ENCODE data around the gene MED14.
"Not testable (repeated sequence)": the region's sequence is repeated elsewhere in the genome, so short reads cannot be mapped to it uniquely, and the experiment has no call there.

MED14 gene

DNA sequence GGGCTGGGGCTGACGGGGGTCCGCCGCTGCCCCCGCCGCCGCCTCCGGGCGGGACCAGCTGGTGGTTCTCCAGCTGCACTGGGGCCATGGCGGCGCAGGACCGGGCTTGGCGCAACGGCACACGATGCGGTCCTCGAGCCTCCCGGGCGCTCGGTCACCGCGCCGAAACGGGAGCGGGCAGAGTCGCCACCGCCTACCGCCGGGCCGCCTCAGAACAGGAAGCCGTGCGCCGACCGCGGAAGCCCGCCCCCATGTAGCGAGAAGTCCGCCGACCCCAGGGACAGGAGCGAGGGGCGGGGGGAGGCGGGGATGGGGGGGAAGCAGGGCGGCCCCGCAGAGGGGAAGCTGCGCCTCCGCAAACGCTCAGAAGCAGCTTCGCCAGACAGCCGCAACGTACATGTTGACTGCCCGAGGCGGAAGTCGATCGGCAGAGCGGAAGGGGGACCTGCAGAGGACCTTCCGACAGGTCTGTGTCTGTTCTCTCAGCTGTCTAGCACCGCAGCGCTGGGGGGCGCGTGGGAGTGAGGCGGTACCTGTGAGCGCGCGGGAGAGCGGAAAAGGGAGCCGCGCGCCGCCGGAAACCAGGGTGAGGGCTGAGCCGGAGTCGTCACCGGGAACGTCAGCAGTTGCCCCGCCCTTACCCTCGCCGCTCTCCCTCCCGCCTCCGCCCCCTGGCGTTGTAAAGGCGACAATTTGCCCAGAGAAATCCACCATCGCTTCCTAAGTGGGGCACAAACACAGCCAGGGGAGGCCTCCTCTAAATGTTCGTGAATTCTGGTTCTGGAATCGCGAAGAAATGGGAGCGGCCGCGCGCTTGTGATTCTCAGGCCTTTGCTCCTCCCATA is at the start of gene MED14:
TSS of gene MED14 (minus strand) at position 218 of the 845 bp plus-strand sequence. CDS start at position 88, 130 bp downstream.
- H3K9me3 ChIP-seq (ENCODE audit: control insufficient read depth in 1 of 2, low read length in 2 of 2), result no peaks in the 10 kb centered on the region
- H3K36me3 ChIP-seq (ENCODE audit: control insufficient read depth in 1 of 2, insufficient read depth in 2 of 2, low read length in 2 of 2), result no peaks in the 10 kb centered on the region
- H3K9ac ChIP-seq (ENCODE audit: low read depth in 1 of 2, low read length in 2 of 2), result peak within 1 kb of the TSS; percentile 64 to 78
- H3K27ac ChIP-seq (ENCODE audit: low read depth, low read length), result peak within 1 kb of the TSS; percentile 92
- peaks cover 0 to 10% of the 10 kb centered on the region in 2 donors for H3K4me1 ChIP-seq (ENCODE audit: control insufficient read depth in 1 of 2, insufficient read depth in 2 of 2, low read length in 2 of 2)
- peak within 1 kb of the TSS; percentile 72 to 79 for H3K4me3 ChIP-seq (ENCODE audit: low read depth in 1 of 2, low read length in 2 of 2)
- H3K27me3 ChIP-seq (ENCODE audit: control insufficient read depth in 1 of 2, insufficient read depth in 2 of 2, low read length in 2 of 2), result no peaks in the 10 kb centered on the region

DNA sequence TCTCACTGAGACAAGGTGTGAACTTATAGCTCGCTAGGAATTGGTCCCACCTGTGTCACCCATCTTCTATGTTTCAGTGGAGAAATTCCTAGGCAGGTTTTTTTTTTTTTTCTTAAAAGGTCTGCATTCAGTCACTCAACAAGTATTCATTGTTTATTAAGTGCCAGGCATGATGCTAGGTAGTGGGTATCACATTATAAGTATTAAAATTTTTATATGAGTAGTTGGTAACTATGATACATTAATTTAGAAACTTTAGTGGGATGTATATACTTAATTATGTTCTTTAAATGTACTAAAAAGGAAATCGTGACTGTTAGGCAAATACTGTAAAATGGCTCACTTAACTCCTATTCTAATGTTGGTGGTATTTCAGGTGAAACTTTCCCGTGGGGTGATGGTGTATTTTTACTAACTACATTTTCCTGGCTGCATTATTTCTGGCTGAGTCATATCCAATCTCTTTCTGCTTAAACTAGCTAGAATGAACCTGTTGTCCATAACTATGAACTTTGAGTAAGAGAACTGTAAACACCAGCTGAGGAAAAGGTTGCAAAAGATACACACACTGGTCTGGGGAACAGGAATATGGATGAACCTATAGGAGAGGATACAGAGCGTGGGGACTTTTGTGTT is 49.3 kb upstream of the MED14 start:
- Histone ChIP-seq H3K4me1 (ENCODE audit: control insufficient read depth in 1 of 2, insufficient read depth in 2 of 2, low read length in 2 of 2) (no peaks in the 10 kb centered on the region), H3K4me3 (ENCODE audit: low read depth in 1 of 2, low read length in 2 of 2) (no peak overlapping the region), H3K27me3 (ENCODE audit: control insufficient read depth in 1 of 2, insufficient read depth in 2 of 2, low read length in 2 of 2) (no peaks in the 10 kb centered on the region), H3K9ac (ENCODE audit: low read depth in 1 of 2, low read length in 2 of 2) (no peak overlapping the region), H3K27ac (ENCODE audit: low read depth, low read length) (no peak overlapping the region), H3K36me3 (ENCODE audit: control insufficient read depth in 1 of 2, insufficient read depth in 2 of 2, low read length in 2 of 2) (no peaks in the 10 kb centered on the region), H3K9me3 (ENCODE audit: control insufficient read depth in 1 of 2, low read length in 2 of 2) (no peaks in the 10 kb centered on the region)

DNA sequence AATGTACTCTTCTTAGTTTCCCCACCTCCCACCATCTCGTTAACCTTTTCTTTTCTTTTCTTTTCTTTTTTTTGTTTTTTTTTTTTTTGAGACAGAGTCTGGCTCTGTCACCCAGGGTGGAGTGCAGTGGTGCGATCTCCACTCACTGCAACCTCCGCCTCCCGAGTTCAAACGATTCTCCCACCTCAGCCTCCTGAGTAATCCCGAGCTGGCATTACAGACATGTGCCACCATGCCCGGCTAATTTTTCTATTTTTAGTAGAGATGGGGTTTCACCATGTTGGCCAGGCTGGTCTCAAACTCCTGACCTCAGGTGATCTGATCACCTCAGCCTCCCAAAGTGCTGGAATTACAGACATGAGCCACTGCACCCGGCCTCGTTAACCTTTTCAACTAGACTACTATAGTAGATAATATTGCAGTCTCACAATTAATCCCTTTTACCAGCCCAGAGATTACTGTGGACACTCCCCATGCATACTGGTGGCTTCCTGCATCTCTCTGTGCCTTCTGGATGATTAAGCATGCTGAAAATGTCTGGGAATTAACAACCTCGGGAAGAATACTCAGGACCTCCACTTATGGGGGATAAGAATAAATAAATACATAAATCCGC is 47.4 kb upstream of the MED14 start:
- H3K27me3 ChIP-seq (ENCODE audit: control insufficient read depth in 1 of 2, insufficient read depth in 2 of 2, low read length in 2 of 2); H3K9ac ChIP-seq (ENCODE audit: low read depth in 1 of 2, low read length in 2 of 2); H3K4me1 ChIP-seq (ENCODE audit: control insufficient read depth in 1 of 2, insufficient read depth in 2 of 2, low read length in 2 of 2); H3K36me3 ChIP-seq (ENCODE audit: control insufficient read depth in 1 of 2, insufficient read depth in 2 of 2, low read length in 2 of 2); H3K9me3 ChIP-seq (ENCODE audit: control insufficient read depth in 1 of 2, low read length in 2 of 2); H3K4me3 ChIP-seq (ENCODE audit: low read depth in 1 of 2, low read length in 2 of 2); H3K27ac ChIP-seq (ENCODE audit: low read depth, low read length): not testable (repeated sequence)

DNA sequence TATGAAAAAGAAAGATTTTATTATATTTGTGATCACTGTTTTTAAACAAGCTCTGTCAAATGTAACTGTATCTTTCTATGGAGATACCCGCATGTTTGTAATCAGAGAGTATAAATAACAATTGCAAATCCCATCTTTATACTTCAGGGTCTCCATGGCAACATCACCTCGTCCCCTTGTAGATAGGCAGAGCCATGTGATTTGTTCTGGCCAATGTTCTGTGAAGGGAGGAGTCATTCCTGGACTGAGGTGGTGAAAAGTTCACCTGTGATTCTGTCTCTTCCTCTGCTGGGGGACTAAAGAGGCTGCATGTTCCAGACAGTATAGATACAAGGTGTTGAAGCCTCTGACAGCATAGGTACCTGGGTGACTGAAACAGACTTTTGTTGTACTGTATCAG is 45.6 kb upstream of the MED14 start:
- no peaks in the 10 kb centered on the region for H3K36me3 ChIP-seq (ENCODE audit: control insufficient read depth in 1 of 2, insufficient read depth in 2 of 2, low read length in 2 of 2)
- no peak overlapping the region for H3K9ac ChIP-seq (ENCODE audit: low read depth in 1 of 2, low read length in 2 of 2)
- H3K4me1 ChIP-seq (ENCODE audit: control insufficient read depth in 1 of 2, insufficient read depth in 2 of 2, low read length in 2 of 2), result no peaks in the 10 kb centered on the region
- no peak overlapping the region for H3K27ac ChIP-seq (ENCODE audit: low read depth, low read length)
- H3K27me3 ChIP-seq (ENCODE audit: control insufficient read depth in 1 of 2, insufficient read depth in 2 of 2, low read length in 2 of 2), result no peaks in the 10 kb centered on the region
- no peaks in the 10 kb centered on the region for H3K9me3 ChIP-seq (ENCODE audit: control insufficient read depth in 1 of 2, low read length in 2 of 2)
- H3K4me3 ChIP-seq (ENCODE audit: low read depth in 1 of 2, low read length in 2 of 2), result no peak overlapping the region

DNA sequence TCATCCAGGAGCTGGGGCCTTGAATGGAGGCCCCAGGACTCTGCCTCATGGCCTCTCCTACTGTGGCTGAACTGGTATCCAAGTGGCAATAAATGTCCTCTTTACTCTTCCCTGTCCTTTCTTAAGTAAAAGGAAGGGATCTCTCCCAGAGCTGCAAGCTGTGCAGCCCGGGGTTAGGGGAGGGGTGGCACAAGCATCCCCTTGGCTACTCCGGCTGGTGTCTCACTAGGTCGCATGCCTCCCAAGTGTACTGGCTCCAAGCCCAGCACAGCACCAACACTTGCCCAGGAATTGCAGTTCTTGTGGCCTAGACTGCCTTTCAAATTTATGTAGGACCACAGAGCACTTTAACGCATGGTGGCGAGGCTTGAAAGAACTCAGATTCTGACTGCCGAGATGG is 44.7 kb upstream of the MED14 start:
- H3K9me3 ChIP-seq (ENCODE audit: control insufficient read depth in 1 of 2, low read length in 2 of 2), result no peaks in the 10 kb centered on the region
- no peak overlapping the region for H3K27ac ChIP-seq (ENCODE audit: low read depth, low read length)
- H3K4me3 ChIP-seq (ENCODE audit: low read depth in 1 of 2, low read length in 2 of 2), result no peak overlapping the region
- H3K36me3 ChIP-seq (ENCODE audit: control insufficient read depth in 1 of 2, insufficient read depth in 2 of 2, low read length in 2 of 2), result no peaks in the 10 kb centered on the region
- no peak overlapping the region for H3K9ac ChIP-seq (ENCODE audit: low read depth in 1 of 2, low read length in 2 of 2)
- H3K27me3 ChIP-seq (ENCODE audit: control insufficient read depth in 1 of 2, insufficient read depth in 2 of 2, low read length in 2 of 2), result no peaks in the 10 kb centered on the region
- H3K4me1 ChIP-seq (ENCODE audit: control insufficient read depth in 1 of 2, insufficient read depth in 2 of 2, low read length in 2 of 2), result no peaks in the 10 kb centered on the region

DNA sequence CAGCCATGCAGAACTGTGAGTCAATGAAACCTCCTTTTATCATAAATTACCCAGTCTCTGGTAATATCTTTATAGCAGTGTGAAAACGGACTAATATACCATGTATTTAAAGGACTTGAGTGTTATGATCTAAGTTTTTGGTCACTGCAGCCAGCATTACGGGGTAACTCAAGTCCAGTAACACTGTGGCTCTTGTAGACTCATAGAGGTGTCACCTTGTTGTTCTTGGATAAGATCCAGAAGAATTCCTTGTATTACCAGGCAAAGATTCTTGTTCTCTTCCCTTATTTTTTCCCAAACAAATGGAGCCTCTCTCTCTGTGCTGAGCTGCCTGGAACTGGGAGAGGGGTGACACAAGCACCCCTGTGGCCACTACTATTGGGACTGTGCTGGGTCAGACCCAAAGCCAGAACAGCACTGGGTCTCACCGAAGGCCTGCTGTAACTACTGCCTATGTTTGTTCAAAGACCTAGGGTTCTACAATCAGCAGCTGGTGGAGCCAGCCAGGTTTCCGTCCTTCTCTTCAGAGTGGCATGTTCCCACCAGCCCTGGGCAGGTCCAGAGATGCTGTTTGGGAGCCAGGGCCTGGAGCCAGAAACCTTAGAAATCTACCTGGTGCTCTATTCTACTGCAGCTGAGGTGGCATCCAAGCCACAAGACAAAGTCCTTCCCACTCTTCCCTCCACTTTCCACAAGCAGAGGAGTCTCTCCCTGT is 43.7 kb upstream of the MED14 start:
- H3K36me3 ChIP-seq (ENCODE audit: control insufficient read depth in 1 of 2, insufficient read depth in 2 of 2, low read length in 2 of 2), result no peaks in the 10 kb centered on the region
- no peaks in the 10 kb centered on the region for H3K9me3 ChIP-seq (ENCODE audit: control insufficient read depth in 1 of 2, low read length in 2 of 2)
- no peak overlapping the region for H3K27ac ChIP-seq (ENCODE audit: low read depth, low read length)
- no peaks in the 10 kb centered on the region for H3K27me3 ChIP-seq (ENCODE audit: control insufficient read depth in 1 of 2, insufficient read depth in 2 of 2, low read length in 2 of 2)
- no peak overlapping the region for H3K9ac ChIP-seq (ENCODE audit: low read depth in 1 of 2, low read length in 2 of 2)
- H3K4me3 ChIP-seq (ENCODE audit: low read depth in 1 of 2, low read length in 2 of 2), result no peak overlapping the region
- H3K4me1 ChIP-seq (ENCODE audit: control insufficient read depth in 1 of 2, insufficient read depth in 2 of 2, low read length in 2 of 2), result no peaks in the 10 kb centered on the region

DNA sequence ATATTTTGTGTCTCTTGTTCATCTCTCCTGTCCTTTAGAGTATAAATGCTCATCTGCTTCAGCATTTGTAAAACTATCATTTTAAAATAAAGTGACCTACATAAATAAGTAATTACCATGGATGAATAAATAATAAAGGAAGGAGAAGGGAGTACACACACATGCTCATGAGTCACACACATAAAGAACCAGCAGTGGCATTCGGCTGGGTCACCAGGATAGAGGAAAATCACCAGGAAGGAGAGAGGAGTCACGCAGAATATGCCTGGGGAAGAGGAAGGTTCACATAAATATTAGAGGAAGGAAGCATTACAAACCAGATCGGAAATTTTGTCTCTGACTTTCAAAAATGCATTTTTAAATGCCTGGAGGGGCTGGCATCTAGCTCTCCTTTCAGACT is 38.5 kb upstream of the MED14 start:
- no peaks in the 10 kb centered on the region for H3K9me3 ChIP-seq (ENCODE audit: control insufficient read depth in 1 of 2, low read length in 2 of 2)
- H3K36me3 ChIP-seq (ENCODE audit: control insufficient read depth in 1 of 2, insufficient read depth in 2 of 2, low read length in 2 of 2), result no peaks in the 10 kb centered on the region
- no peak overlapping the region for H3K4me3 ChIP-seq (ENCODE audit: low read depth in 1 of 2, low read length in 2 of 2)
- no peaks in the 10 kb centered on the region for H3K27me3 ChIP-seq (ENCODE audit: control insufficient read depth in 1 of 2, insufficient read depth in 2 of 2, low read length in 2 of 2)
- H3K9ac ChIP-seq (ENCODE audit: low read depth in 1 of 2, low read length in 2 of 2), result no peak overlapping the region
- H3K4me1 ChIP-seq (ENCODE audit: control insufficient read depth in 1 of 2, insufficient read depth in 2 of 2, low read length in 2 of 2), result no peaks in the 10 kb centered on the region
- H3K27ac ChIP-seq (ENCODE audit: low read depth, low read length), result no peak overlapping the region

DNA sequence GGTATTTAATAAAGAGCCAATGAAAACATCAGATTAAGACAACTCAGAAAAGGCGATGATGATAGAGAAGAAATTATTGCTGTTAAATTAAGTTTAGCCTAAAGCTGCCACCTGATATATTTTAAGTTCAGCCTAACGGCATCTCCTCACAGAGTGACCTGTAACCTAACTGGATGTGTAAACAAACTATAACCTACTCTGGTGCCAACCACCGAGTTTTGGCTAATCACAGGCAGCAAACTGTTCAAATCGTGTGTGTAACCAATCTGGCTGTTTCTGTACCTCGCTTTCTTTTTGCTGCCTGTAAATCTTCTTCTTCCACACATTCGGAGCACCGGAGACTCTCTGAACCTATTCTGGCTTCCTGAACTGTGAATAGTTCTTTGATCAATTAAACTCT is 37.8 kb upstream of the MED14 start:
- Histone ChIP-seq H3K27ac (ENCODE audit: low read depth, low read length) (no peak overlapping the region), H3K27me3 (ENCODE audit: control insufficient read depth in 1 of 2, insufficient read depth in 2 of 2, low read length in 2 of 2) (no peaks in the 10 kb centered on the region), H3K9me3 (ENCODE audit: control insufficient read depth in 1 of 2, low read length in 2 of 2) (no peaks in the 10 kb centered on the region)

DNA sequence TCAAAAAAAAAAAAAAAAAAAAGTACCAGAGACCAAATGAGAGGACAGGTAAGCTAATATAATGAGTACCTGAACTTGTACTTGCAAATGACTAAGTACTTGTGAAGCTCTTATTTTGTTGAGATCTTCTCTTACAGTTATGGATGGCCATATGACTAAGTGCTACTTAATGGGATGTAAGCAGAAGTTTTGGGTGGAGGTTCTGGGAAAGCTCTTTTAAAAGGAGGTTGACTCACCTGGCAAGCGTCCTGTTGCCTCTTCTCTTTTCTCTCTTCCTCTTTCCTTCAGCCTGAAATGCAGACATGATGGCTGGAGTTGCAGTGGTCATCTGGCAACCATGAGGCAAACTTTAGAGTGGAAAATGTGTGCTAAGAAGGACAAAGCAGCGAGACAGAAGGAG is 36.9 kb upstream of the MED14 start:
- Histone ChIP-seq H3K9me3 (ENCODE audit: control insufficient read depth in 1 of 2, low read length in 2 of 2) (no peaks in the 10 kb centered on the region), H3K36me3 (ENCODE audit: control insufficient read depth in 1 of 2, insufficient read depth in 2 of 2, low read length in 2 of 2) (no peaks in the 10 kb centered on the region), H3K27me3 (ENCODE audit: control insufficient read depth in 1 of 2, insufficient read depth in 2 of 2, low read length in 2 of 2) (no peaks in the 10 kb centered on the region), H3K4me1 (ENCODE audit: control insufficient read depth in 1 of 2, insufficient read depth in 2 of 2, low read length in 2 of 2) (no peaks in the 10 kb centered on the region), H3K9ac (ENCODE audit: low read depth in 1 of 2, low read length in 2 of 2) (no peak overlapping the region), H3K27ac (ENCODE audit: low read depth, low read length) (no peak overlapping the region), H3K4me3 (ENCODE audit: low read depth in 1 of 2, low read length in 2 of 2) (no peak overlapping the region)

More for the DNA sequence above, 37.8 kb upstream of the MED14 start:
- H3K4me1 ChIP-seq (ENCODE audit: control insufficient read depth in 1 of 2, insufficient read depth in 2 of 2, low read length in 2 of 2), result no peaks in the 10 kb centered on the region
- H3K4me3 ChIP-seq (ENCODE audit: low read depth in 1 of 2, low read length in 2 of 2), result no peak overlapping the region
- no peaks in the 10 kb centered on the region for H3K36me3 ChIP-seq (ENCODE audit: control insufficient read depth in 1 of 2, insufficient read depth in 2 of 2, low read length in 2 of 2)
- no peak overlapping the region for H3K9ac ChIP-seq (ENCODE audit: low read depth in 1 of 2, low read length in 2 of 2)

DNA sequence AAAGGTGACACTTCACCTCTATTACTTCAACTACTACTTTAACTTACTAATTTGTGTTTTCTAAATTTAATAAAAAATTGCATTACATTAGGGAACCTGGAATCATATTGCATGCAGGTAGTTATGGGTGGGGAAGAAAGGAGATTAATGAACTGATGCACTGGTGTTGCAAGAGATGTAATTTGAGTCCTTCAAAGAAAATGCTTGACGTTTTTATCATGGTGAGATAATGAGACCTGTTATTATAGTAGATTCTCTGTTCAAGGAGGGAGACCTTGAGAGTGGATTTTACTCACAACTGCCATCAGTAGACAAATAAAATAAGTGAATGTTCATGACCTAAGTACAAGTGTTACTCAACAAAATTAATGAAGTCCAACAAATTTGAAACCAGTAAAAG is 26.4 kb upstream of the MED14 start:
- H3K9ac ChIP-seq (ENCODE audit: low read depth in 1 of 2, low read length in 2 of 2), result no peak overlapping the region
- H3K27me3 ChIP-seq (ENCODE audit: control insufficient read depth in 1 of 2, insufficient read depth in 2 of 2, low read length in 2 of 2), result no peaks in the 10 kb centered on the region
- H3K36me3 ChIP-seq (ENCODE audit: control insufficient read depth in 1 of 2, insufficient read depth in 2 of 2, low read length in 2 of 2), result no peaks in the 10 kb centered on the region
- H3K4me3 ChIP-seq (ENCODE audit: low read depth in 1 of 2, low read length in 2 of 2), result no peak overlapping the region
- H3K27ac ChIP-seq (ENCODE audit: low read depth, low read length), result no peak overlapping the region
- H3K9me3 ChIP-seq (ENCODE audit: control insufficient read depth in 1 of 2, low read length in 2 of 2), result no peaks in the 10 kb centered on the region
- no peaks in the 10 kb centered on the region for H3K4me1 ChIP-seq (ENCODE audit: control insufficient read depth in 1 of 2, insufficient read depth in 2 of 2, low read length in 2 of 2)
